Mesothelial cell of epicardium (in vitro differentiated cells): ENCODE measurements around the gene PPP6R3. TPM values are rescaled to one million over a fixed set of nuclear protein-coding genes. Genes with fewer than 3 reads are reported as not detected.
A peak's percentile ranks its signal among the peaks of the same experiment; 100 is the strongest.
"Not testable (repeated sequence)": the region's sequence is repeated elsewhere in the genome, so short reads cannot be mapped to it uniquely, and the experiment has no call there.

Experiments
- DNase-seq, 2 experiments: peaks; one replicate each; pipeline ENCODE4 v3.0.0; 2021; ENCODE audit warnings: low spot score in 2 of 2; ENCODE audit not compliant: unreplicated experiment in 2 of 2
- H3K27ac Mint-ChIP-seq: 2 replicates; pipeline ENCODE4 v1.8.0; 2021; ENCODE audit warnings: mixed read lengths
- H3K27me3 Mint-ChIP-seq: 2 replicates; pipeline ENCODE4 v1.8.0; 2021; ENCODE audit warnings: low read depth, mixed read lengths
- H3K36me3 Mint-ChIP-seq: 2 replicates; pipeline ENCODE4 v1.8.0; 2021; ENCODE audit warnings: mixed read lengths
- H3K4me1 Mint-ChIP-seq: 2 replicates; pipeline ENCODE4 v1.8.0; 2021; ENCODE audit warnings: mixed read lengths
- H3K4me3 Mint-ChIP-seq: 2 replicates; pipeline ENCODE4 v1.8.0; 2021; ENCODE audit warnings: mild to moderate bottlenecking, moderate library complexity, mixed read lengths
- H3K9me3 Mint-ChIP-seq: 2 replicates; pipeline ENCODE4 v1.8.0; 2021; ENCODE audit warnings: mixed read lengths
- CTCF ChIP-seq: fragments of 200-600 bp; sonication (generic); IDR thresholded peaks from one replicate; pipeline ENCODE4 v1.5.0; 2021; ENCODE audit warnings: antibody characterized with exemption; ENCODE audit not compliant: unreplicated experiment
- total RNA-seq: library from RNA; stranded (reverse); gene quantifications from 3 replicates; pipeline ENCODE4 v1.2.1, GENCODE V29; 2021

PPP6R3 gene
- total RNA-seq, 1 donor from 2014 or later, result 137 TPM

GRCh38 chr11:68442433-68442832 is 18.1 kb upstream of the PPP6R3 start:
- DNase-seq, result no peak
- no peak overlapping the region for H3K27ac Mint-ChIP-seq
- no peak for TF ChIP-seq CTCF
- peaks cover 27% of the 10 kb centered on the region for H3K36me3 Mint-ChIP-seq
- H3K4me1 Mint-ChIP-seq, result peaks cover 5% of the 10 kb centered on the region
- no peaks in the 10 kb centered on the region for H3K27me3 Mint-ChIP-seq
- no peak overlapping the region for H3K4me3 Mint-ChIP-seq
- no peaks in the 10 kb centered on the region for H3K9me3 Mint-ChIP-seq

- no peak for TF ChIP-seq CTCF
- peaks cover 31% of the 10 kb centered on the region for H3K36me3 Mint-ChIP-seq
- no peak overlapping the region for H3K4me3 Mint-ChIP-seq
- no peak for DNase-seq
- H3K27me3 Mint-ChIP-seq, result no peaks in the 10 kb centered on the region
- H3K27ac Mint-ChIP-seq, result no peak overlapping the region
- peaks cover 5% of the 10 kb centered on the region for H3K4me1 Mint-ChIP-seq
- H3K9me3 Mint-ChIP-seq, result no peaks in the 10 kb centered on the region
Observed at GRCh38 chr11:68444566-68444965, 16.0 kb upstream of the PPP6R3 start.

GRCh38 chr11:68445531-68446035 is 15.0 kb upstream of the PPP6R3 start:
- H3K27ac Mint-ChIP-seq, result no peak overlapping the region
- H3K36me3 Mint-ChIP-seq, result peaks cover 31% of the 10 kb centered on the region
- no peak overlapping the region for H3K4me3 Mint-ChIP-seq
- no peak for DNase-seq
- H3K27me3 Mint-ChIP-seq, result no peaks in the 10 kb centered on the region
- peaks cover 5% of the 10 kb centered on the region for H3K4me1 Mint-ChIP-seq
- TF ChIP-seq CTCF, result no peak
- H3K9me3 Mint-ChIP-seq, result no peaks in the 10 kb centered on the region

GRCh38 chr11:68446046-68446725 is 14.4 kb upstream of the PPP6R3 start:
- H3K27me3 Mint-ChIP-seq, result no peaks in the 10 kb centered on the region
- peaks cover 30% of the 10 kb centered on the region for H3K36me3 Mint-ChIP-seq
- DNase-seq, result no peak
- no peak overlapping the region for H3K27ac Mint-ChIP-seq
- TF ChIP-seq CTCF, result no peak
- H3K4me3 Mint-ChIP-seq, result no peak overlapping the region
- no peaks in the 10 kb centered on the region for H3K9me3 Mint-ChIP-seq
- peaks cover 5% of the 10 kb centered on the region for H3K4me1 Mint-ChIP-seq

GRCh38 chr11:68447015-68447801 is 13.3 kb upstream of the PPP6R3 start:
- peak; percentile 85 for TF ChIP-seq CTCF
- peak in 1 of 2 experiments; percentile 79 for DNase-seq

DNA sequence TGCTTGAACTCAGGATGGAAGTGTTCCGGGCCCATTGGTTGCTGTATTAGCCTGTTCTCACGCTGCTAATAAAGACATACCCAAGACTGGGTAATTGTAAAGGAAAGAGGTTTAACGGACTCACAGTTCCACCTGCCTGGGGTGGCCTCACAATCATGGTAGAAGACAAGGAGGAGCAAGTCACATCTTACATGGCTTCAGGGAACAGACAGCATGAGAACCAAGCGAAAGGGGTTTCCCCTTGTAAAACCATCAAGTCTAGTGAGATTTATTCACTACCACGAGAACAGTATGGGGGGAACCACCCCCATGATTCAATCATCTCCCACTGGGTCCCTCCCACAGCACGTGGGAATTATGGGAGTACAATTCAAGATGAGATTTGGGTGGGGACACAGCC is 12.6 kb upstream of the PPP6R3 start:
- H3K36me3 Mint-ChIP-seq, result peaks cover 18% of the 10 kb centered on the region
- not testable (repeated sequence) for H3K4me1 Mint-ChIP-seq, DNase-seq, H3K9me3 Mint-ChIP-seq, H3K4me3 Mint-ChIP-seq, H3K27me3 Mint-ChIP-seq, H3K27ac Mint-ChIP-seq

More at GRCh38 chr11:68447015-68447801, 13.3 kb upstream of the PPP6R3 start:
- Mint-ChIP-seq H3K27me3 (no peaks in the 10 kb centered on the region), H3K36me3 (peaks cover 25% of the 10 kb centered on the region), H3K9me3 (no peaks in the 10 kb centered on the region), H3K27ac (peak overlapping the region; percentile 34), H3K4me3 (no peak overlapping the region), H3K4me1 (no peaks in the 10 kb centered on the region)
